IMR-90 (cell line): Measurements from ENCODE around the gene RLN3. TPM values are rescaled to one million over a fixed set of nuclear protein-coding genes. Genes with fewer than 3 reads are reported as not detected.
A peak's percentile ranks its signal among the peaks of the same experiment; 100 is the strongest.

ENCODE experiments used
- ATAC-seq: fragments of 200-7000 bp; cut with Tn5 transposase; 2 replicates; pipeline ENCODE4 v1.9.1; 2020; ENCODE audit warnings: low read depth, mild to moderate bottlenecking, moderate library complexity
- BruUV-seq: library from RNA; stranded (reverse); fragments of 400-500 nt; replicated peaks from 2 replicates; lab custom pipeline; 2021; lab: Mats Ljungman, UMichigan
- CTCF ChIA-PET: fragments of 300-600 bp; formaldehyde crosslinking; extraction: SDS; loops from one replicate; lab custom pipeline; 2021; ENCODE audit warnings: antibody characterized with exemption; lab: Yijun Ruan, JAX
- POLR2A ChIA-PET: fragments of 300-600 bp; sonication (Branson Sonifier 250); formaldehyde crosslinking; loops from one replicate; lab custom pipeline; 2022; ENCODE audit warnings: antibody characterized with exemption; ENCODE audit not compliant: unreplicated experiment; lab: Charles Lee
- DNase-seq: peaks from one replicate; pipeline ENCODE4 v3.0.0; 2013
- H2AFZ ChIP-seq: replicated peaks from 2 replicates; pipeline ENCODE3; 2013; ENCODE audit warnings: low read length, mild to moderate bottlenecking; ENCODE audit not compliant: poor library complexity
- H2AK5ac ChIP-seq: 2 replicates; pipeline ENCODE4 v1.6.1; 2013; ENCODE audit warnings: low read depth, low read length, inconsistent platforms
- H2AK9ac ChIP-seq: replicated peaks from 2 replicates; pipeline ENCODE3; 2013; ENCODE audit warnings: mild to moderate bottlenecking, low read depth, low read length, moderate library complexity; ENCODE audit not compliant: poor library complexity
- H2BK120ac ChIP-seq: 2 replicates; pipeline ENCODE4 v1.6.1; 2013; ENCODE audit warnings: low read depth, low read length, inconsistent platforms
- H2BK15ac ChIP-seq: 3 replicates; pipeline ENCODE4 v1.6.1; 2013; ENCODE audit warnings: low read depth, low read length, inconsistent platforms
- H2BK20ac ChIP-seq: 2 replicates; pipeline ENCODE4 v1.6.1; 2013; ENCODE audit warnings: low read depth, mild to moderate bottlenecking, inconsistent platforms, low read length, moderate library complexity
- H2BK5ac ChIP-seq: 2 replicates; pipeline ENCODE4 v1.6.1; 2013; ENCODE audit warnings: mild to moderate bottlenecking, low read depth, low read length, inconsistent platforms; ENCODE audit not compliant: poor library complexity, severe bottlenecking
- H3K14ac ChIP-seq: replicated peaks from 2 replicates; pipeline ENCODE4 v1.6.1; 2013; ENCODE audit warnings: low read depth, low read length, inconsistent platforms
- H3K18ac ChIP-seq: 2 replicates; pipeline ENCODE4 v1.6.1; 2013; ENCODE audit warnings: low read depth, low read length, control low read depth
- H3K23ac ChIP-seq: 2 replicates; pipeline ENCODE4 v1.6.1; 2013; ENCODE audit warnings: low read depth, low read length, inconsistent platforms
- H3K27ac ChIP-seq: 2 replicates; pipeline ENCODE4 v1.5.1; 2013; ENCODE audit warnings: mild to moderate bottlenecking, control low read depth, low read length; ENCODE audit not compliant: insufficient read depth
- H3K27me3 ChIP-seq: 2 replicates; pipeline ENCODE4 v1.6.1; 2013; ENCODE audit warnings: low read length; ENCODE audit not compliant: control insufficient read depth, insufficient read depth
- H3K36me3 ChIP-seq: 2 replicates; pipeline ENCODE4 v1.6.1; 2013; ENCODE audit warnings: low read length, mixed read lengths; ENCODE audit not compliant: control insufficient read depth, insufficient read depth
- H3K4ac ChIP-seq: 2 replicates; pipeline ENCODE4 v1.6.1; 2013; ENCODE audit warnings: low read depth, low read length, inconsistent platforms
- H3K4me1 ChIP-seq: 2 replicates; pipeline ENCODE4 v1.6.1; 2013; ENCODE audit warnings: low read length, mixed read lengths; ENCODE audit not compliant: control insufficient read depth, insufficient read depth
- H3K4me2 ChIP-seq: 2 replicates; pipeline ENCODE4 v1.6.1; 2013; ENCODE audit warnings: low read depth, mild to moderate bottlenecking, control low read depth, low read length, moderate library complexity
- H3K4me3 ChIP-seq: 2 replicates; pipeline ENCODE4 v1.5.1; 2013; ENCODE audit warnings: low read depth, mild to moderate bottlenecking, control low read depth, low read length, moderate library complexity; ENCODE audit not compliant: insufficient read depth
- H3K56ac ChIP-seq: 2 replicates; pipeline ENCODE4 v1.6.1; 2013; ENCODE audit warnings: low read length, inconsistent platforms; ENCODE audit not compliant: insufficient read depth; ENCODE audit errors: extremely low read depth
- H3K79me1 ChIP-seq, 2 experiments: 2 replicates each; pipeline ENCODE4 v1.6.1; 2013; ENCODE audit warnings: low read length in 2 of 2, inconsistent platforms in 1 of 2, low read depth in 1 of 2
- H3K9ac ChIP-seq: 2 replicates; pipeline ENCODE4 v1.6.1; 2013; ENCODE audit warnings: low read depth, low read length, control low read depth
- H3K9me1 ChIP-seq: 2 replicates; pipeline ENCODE4 v1.6.1; 2013; ENCODE audit warnings: low read length, inconsistent platforms; ENCODE audit not compliant: insufficient read depth
- H3K9me3 ChIP-seq: 2 replicates; pipeline ENCODE4 v1.6.1; 2013; ENCODE audit warnings: low read length; ENCODE audit not compliant: control insufficient read depth, insufficient read depth
- H4K20me1 ChIP-seq: 2 replicates; pipeline ENCODE4 v1.6.1; 2013; ENCODE audit warnings: low read length, inconsistent platforms; ENCODE audit not compliant: insufficient read depth
- H4K5ac ChIP-seq: 2 replicates; pipeline ENCODE4 v1.6.1; 2013; ENCODE audit warnings: mild to moderate bottlenecking, low read depth, low read length, control low read depth
- H4K8ac ChIP-seq, 2 experiments: 2 replicates each; pipeline ENCODE4 v1.6.1; 2013; ENCODE audit warnings: low read depth in 2 of 2, low read length in 2 of 2, control low read depth in 1 of 2, inconsistent platforms in 1 of 2
- H4K91ac ChIP-seq: 2 replicates; pipeline ENCODE4 v1.6.1; 2013; ENCODE audit warnings: low read depth, low read length, inconsistent platforms; ENCODE audit not compliant: insufficient read depth
- BHLHE40 ChIP-seq: fragments of 150-350 bp; IDR thresholded peaks from 2 replicates; pipeline ENCODE4 v1.6.1; 2016; ENCODE audit warnings: mild to moderate bottlenecking, low read depth, low read length
- CEBPB ChIP-seq: IDR thresholded peaks from 2 replicates; pipeline ENCODE4 v1.6.1; 2012; ENCODE audit warnings: low read depth, low read length, improper control_type of control experiment
- CHD1 ChIP-seq: IDR thresholded peaks from 2 replicates; pipeline ENCODE4 v1.6.1; 2012; ENCODE audit warnings: low read depth, low read length, improper control_type of control experiment
- CTCF ChIP-seq: conservative IDR thresholded peaks from 2 replicates; pipeline ENCODE4 v1.5.1; 2012; ENCODE audit warnings: mild to moderate bottlenecking, low read depth, low read length, improper control_type of control experiment
- ELK1 ChIP-seq: fragments of 150-350 bp; IDR thresholded peaks from 2 replicates; pipeline ENCODE4 v1.6.1; 2016; ENCODE audit warnings: low read depth, mild to moderate bottlenecking, low read length, moderate library complexity, borderline replicate concordance
- FOS ChIP-seq: fragments of 150-350 bp; IDR thresholded peaks from 2 replicates; pipeline ENCODE4 v1.6.1; 2016; ENCODE audit warnings: low read depth, low read length
- MAFK ChIP-seq: IDR thresholded peaks from 2 replicates; pipeline ENCODE4 v1.6.1; 2012; ENCODE audit warnings: low read depth, low read length, improper control_type of control experiment
- MAZ ChIP-seq: IDR thresholded peaks from 2 replicates; pipeline ENCODE4 v1.6.1; 2012; ENCODE audit warnings: low read depth, mild to moderate bottlenecking, low read length, improper control_type of control experiment, moderate library complexity, borderline replicate concordance
- MXI1 ChIP-seq: IDR thresholded peaks from 2 replicates; pipeline ENCODE4 v1.6.1; 2012; ENCODE audit warnings: low read depth, mild to moderate bottlenecking, low read length, moderate library complexity, borderline replicate concordance
- NFE2L2 ChIP-seq: fragments of 150-350 bp; IDR thresholded peaks from 2 replicates; pipeline ENCODE4 v1.6.1; 2016; ENCODE audit warnings: low read depth, mild to moderate bottlenecking, low read length
- POLR2A ChIP-seq: IDR thresholded peaks from 2 replicates; pipeline ENCODE4 v1.6.1; 2012; ENCODE audit warnings: mild to moderate bottlenecking, low read depth, low read length
- RAD21 ChIP-seq: IDR thresholded peaks from 2 replicates; pipeline ENCODE4 v1.6.1; 2012; ENCODE audit warnings: low read length, improper control_type of control experiment
- RCOR1 ChIP-seq: IDR thresholded peaks from 2 replicates; pipeline ENCODE4 v1.6.1; 2012; ENCODE audit warnings: mild to moderate bottlenecking, low read length, improper control_type of control experiment; ENCODE audit not compliant: insufficient replicate concordance
- RFX5 ChIP-seq: IDR thresholded peaks from 2 replicates; pipeline ENCODE4 v1.8.0; 2012; ENCODE audit warnings: low read depth, mild to moderate bottlenecking, low read length, moderate library complexity
- SMC3 ChIP-seq: fragments of 150-350 bp; IDR thresholded peaks from 2 replicates; pipeline ENCODE4 v1.6.1; 2016; ENCODE audit warnings: low read depth, mild to moderate bottlenecking, antibody characterized with exemption, low read length, moderate library complexity
- USF2 ChIP-seq: fragments of 150-350 bp; IDR thresholded peaks from 2 replicates; pipeline ENCODE4 v1.6.1; 2017; ENCODE audit warnings: mild to moderate bottlenecking, antibody characterized with exemption, low read length, low read depth
- WGBS, 2 experiments: methylation state at CpG; one replicate each; pipeline versions ENCODE4 v1.1.5 to v1.1.7; 2013; ENCODE audit warnings: missing lambda C conversion rate in 2 of 2; ENCODE audit not compliant: insufficient read length in 1 of 2; ENCODE audit errors: extremely low coverage in 2 of 2; 5-methylcytosine and 5-hydroxymethylcytosine counted together
- dilution Hi-C: fragments of 300-500 bp; cut with HindIII; formaldehyde crosslinking; loops from one replicate; pipeline ENCODE4 v1.14.3; 2018; ENCODE audit warnings: low sequenced_read_pairs; ENCODE audit not compliant: unreplicated experiment
- in situ Hi-C: fragments of 300-500 bp; cut with MboI; formaldehyde crosslinking; loops from 3 replicates; pipeline ENCODE4 v1.14.3; 2019; ENCODE audit warnings: low sequenced_read_pairs, inconsistent platforms, mixed read lengths
- intact Hi-C: fragments of 100-400 bp; cut with micrococcal nuclease; formaldehyde crosslinking; loops from 2 replicates; pipeline ENCODE4 v1.10.0; 2022
- polyA plus RNA-seq, 3 experiments: library from polyadenylated mRNA; depleted of rRNA; stranded (reverse); fragments of >200 nt; gene quantifications; 2 replicates each; pipeline ENCODE4 v1.2.3, GENCODE V29; 2012; ENCODE audit warnings: low replicate concordance in 1 of 3
- total RNA-seq: library from RNA; depleted of rRNA; stranded (reverse); fragments of >200 nt; gene quantifications from 2 replicates; pipeline ENCODE4 v1.2.3, GENCODE V29; 2012

Gene RLN3
- total and polyA plus RNA-seq, 2 of the 4 experiments (the other 2 are of a cell fraction), result not detected

GRCh38 chr19:14053500-14053899, 25.6 kb downstream of the RLN3 start:
- no TSS peak for BruUV-seq
- peaks cover 19% of the 10 kb centered on the region; the same call in 1 of the 2 replicates for H3K27me3 ChIP-seq
- no peak overlapping the region for H3K27ac ChIP-seq
- no peak overlapping the region for H4K8ac ChIP-seq
- H3K9ac ChIP-seq, result no peak overlapping the region
- H2AK9ac ChIP-seq, result no peak overlapping the region
- ATAC-seq (no peak), DNase-seq (no peak)
- no peak overlapping the region for H2AK5ac ChIP-seq
- no peaks in the 10 kb centered on the region for H4K20me1 ChIP-seq
- H3K14ac ChIP-seq, result no peak overlapping the region
- H4K5ac ChIP-seq, result no peak overlapping the region
- peaks cover 2% of the 10 kb centered on the region; the same call in 1 of the 2 replicates for H3K9me3 ChIP-seq
- H2BK20ac ChIP-seq, result no peak overlapping the region
- no peak overlapping the region for H3K56ac ChIP-seq
- no peak overlapping the region for H3K23ac ChIP-seq
- H4K91ac ChIP-seq, result no peak overlapping the region
- H2AFZ ChIP-seq, result peak overlapping the region; percentile 33
- 59% methylated on average over 2 of the region's 11 CpGs; no CpG with 5 or more reads in 1 of the 2 experiments for WGBS, 2 experiments
- H2BK15ac ChIP-seq, result no peak overlapping the region
- no peak overlapping the region for H3K4me2 ChIP-seq
- in situ Hi-C loops (no loop called here), intact Hi-C loops (no loop called here), dilution Hi-C loops (no loop called here)
- H2BK120ac ChIP-seq, result no peak overlapping the region
- H3K18ac ChIP-seq, result no peak overlapping the region
- H3K4ac ChIP-seq, result no peak overlapping the region
- POLR2A ChIA-PET, result no interaction called here
- H2BK5ac ChIP-seq, result no peak overlapping the region
- no peaks in the 10 kb centered on the region for H3K79me1 ChIP-seq
- no peak overlapping the region for H3K4me3 ChIP-seq
- no peaks in the 10 kb centered on the region for H3K36me3 ChIP-seq
- H3K9me1 ChIP-seq, result no peaks in the 10 kb centered on the region
- CTCF ChIA-PET, result no interaction called here
- H3K4me1 ChIP-seq, result peaks cover 1% of the 10 kb centered on the region; the same call in 1 of the 2 replicates
- no peak for TF ChIP-seq MAFK
- no peak for TF ChIP-seq POLR2A
- no peak for TF ChIP-seq CEBPB
- no peak for TF ChIP-seq ELK1
- TF ChIP-seq NFE2L2, result no peak
- TF ChIP-seq BHLHE40, result no peak
- TF ChIP-seq RCOR1, result no peak
- TF ChIP-seq CTCF, result no peak
- no peak for TF ChIP-seq MAZ
- TF ChIP-seq MXI1, result no peak
- no peak for TF ChIP-seq RFX5
- no peak for TF ChIP-seq CHD1
- no peak for TF ChIP-seq FOS
- TF ChIP-seq SMC3, result no peak
- TF ChIP-seq USF2, result no peak
- no peak for TF ChIP-seq RAD21
